HG03442 (cell line): ENCODE data around the gene HACD1.

ENCODE experiments used
- ATAC-seq: cut with Tn5 transposase; IDR thresholded peaks from one replicate; pipeline ENCODE4 v1.9.1; 2021; ENCODE audit warnings: mild to moderate bottlenecking, moderate library complexity; ENCODE audit not compliant: unreplicated experiment

HACD1 gene

DNA sequence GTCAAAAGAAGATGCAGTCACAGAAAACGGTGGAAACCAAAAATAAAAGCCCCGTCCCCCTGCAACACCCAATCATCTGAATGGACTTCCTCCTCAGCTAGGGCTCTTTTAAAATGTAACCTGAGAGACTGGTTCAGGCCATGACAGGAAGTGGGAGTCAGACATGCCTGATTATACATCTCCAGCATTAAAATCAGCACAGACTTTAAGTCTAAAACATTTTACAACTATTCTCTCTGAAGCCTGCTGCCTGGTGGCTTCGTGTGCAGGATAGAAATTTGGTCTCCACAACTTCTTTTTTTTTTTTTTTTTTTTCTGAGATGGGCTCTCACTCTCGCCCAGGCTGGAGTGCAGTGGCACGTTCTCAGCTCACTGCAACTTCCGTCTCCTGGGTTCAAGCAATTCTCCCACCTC, 30.3 kb downstream of the HACD1 start:
- peak; percentile 48 for ATAC-seq

DNA sequence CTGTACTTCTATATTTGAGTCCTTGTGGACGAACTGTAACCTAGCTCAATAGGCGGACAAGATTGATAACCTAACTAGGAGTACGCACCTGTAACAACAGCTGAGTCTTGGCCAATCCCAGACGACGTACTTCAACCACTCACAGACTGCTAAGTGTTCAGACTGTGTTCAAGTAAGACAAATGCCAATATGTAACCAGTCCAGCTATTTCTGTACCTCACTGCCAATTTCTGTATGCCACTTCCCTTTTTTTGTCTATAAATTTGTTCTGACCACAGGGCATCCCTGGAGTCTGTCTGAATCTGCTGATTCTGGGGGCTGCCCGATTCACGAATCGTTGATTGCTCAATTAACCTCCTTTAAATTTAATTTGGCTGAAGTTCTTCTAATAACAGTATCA, 32.2 kb downstream of the HACD1 start:
- ATAC-seq = peak; percentile 71

DNA sequence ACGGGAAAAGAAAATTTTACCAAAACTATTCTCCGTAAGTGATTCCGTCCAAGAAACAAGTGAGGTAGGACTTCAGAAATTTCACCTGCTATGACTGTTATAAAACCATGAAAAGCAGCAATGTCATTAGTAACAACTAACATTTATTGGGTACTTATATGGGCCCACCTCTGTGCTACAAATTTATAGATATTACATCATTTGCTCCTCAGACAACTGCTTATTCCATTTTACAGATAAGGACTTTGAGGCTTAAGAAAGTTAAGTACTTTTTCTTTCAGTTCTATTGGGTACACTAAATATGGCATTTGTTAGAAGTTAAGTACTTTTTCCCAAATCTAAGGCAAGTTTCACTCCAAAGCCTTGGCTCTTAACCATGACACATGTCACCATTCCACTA, 36.3 kb downstream of the HACD1 start:
- no peak for ATAC-seq

DNA sequence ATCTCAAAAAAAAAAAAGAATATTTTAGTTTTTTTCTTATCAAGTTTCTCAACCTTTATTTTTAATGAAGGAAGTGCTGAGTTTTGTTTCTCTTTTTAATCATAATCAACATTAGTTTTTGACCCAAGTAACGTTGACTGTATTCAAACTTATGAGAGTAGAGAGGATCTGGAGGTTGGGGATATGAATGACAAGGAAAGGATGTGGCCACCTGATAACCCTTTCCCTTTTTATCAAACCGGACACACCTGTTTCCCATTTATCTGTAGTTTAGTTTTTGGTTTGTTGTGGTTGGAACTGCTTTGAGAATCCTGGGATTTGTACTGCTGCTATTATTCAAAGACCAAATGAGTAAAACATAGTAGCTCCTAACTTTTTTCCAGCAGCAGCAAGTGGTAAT, 38.6 kb downstream of the HACD1 start:
- no peak for ATAC-seq

DNA sequence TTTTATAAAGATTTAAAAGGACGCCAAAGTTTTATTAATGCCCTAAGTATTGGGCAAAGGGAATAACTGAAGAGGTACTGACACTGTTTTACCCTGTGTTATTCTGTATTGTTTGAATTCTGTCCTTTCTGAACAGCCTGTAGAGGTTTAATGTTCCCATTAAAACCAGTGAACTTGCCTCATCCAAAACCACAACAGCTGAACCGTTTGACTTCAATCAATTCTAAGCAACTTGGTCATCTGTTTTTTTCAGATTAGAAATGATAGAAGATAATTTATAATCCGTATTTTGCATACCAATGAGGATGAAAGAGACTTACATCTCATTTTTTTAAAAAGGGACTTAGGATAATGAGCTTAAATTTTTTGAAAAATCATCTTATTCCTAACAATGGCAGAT, 40.4 kb downstream of the HACD1 start:
- ATAC-seq = no peak

DNA sequence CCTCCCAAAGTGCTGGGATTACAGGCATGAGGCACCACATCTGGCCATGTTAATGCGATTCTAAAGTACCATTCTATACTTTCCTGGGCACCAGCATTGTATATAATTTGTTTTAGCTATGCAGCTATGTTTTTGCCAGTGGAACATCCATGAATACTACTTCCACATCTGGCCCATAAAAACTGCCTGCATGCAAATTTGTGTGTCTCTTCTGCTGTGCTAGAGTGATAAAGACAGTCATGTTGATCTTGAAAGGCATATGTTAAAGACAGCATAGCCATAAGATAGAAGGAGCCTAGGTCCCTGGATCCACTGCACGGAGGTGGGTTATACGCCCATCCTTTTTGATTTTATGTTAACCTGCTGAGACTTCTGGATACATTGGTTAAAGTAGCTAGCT, 52.3 kb downstream of the HACD1 start:
- ATAC-seq = no peak

DNA sequence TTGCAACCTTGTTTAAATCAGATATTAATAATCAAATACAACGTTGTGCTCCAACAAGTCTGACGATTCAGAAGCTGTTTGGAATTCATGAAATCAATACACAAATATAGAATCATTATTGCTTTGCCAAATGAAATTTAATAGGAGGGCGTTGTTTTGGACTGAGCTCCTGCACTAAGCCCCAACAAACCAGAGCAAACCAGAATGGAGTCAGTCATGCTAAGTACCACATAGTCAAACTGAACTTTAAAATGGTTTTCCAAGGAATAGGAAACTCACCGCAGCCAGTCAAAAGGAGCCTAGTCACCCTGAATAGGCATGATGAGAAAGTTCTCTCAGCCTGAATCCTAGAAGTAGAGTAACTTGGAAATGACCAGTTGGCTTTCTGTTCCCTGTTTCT, 53.7 kb downstream of the HACD1 start:
- ATAC-seq = no peak

DNA sequence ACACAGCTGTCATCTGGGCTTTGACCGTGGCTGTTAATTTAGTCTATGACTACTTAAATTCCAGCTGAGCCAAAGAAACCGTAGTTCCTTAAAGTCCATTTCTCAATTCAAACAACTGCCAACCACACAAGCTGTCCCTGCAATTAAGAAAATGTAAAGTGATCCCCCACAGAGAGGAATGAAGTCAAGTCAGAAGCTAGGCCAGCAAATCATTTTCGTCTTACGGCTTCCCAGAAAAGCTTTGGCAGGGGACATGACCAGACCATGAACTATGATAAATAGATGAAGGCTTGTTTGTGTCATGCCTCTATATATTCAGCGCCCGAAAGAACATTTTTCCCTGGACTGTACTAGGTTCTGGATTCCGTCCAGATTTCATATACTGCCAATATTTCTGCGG, 54.6 kb downstream of the HACD1 start:
- no peak for ATAC-seq

DNA sequence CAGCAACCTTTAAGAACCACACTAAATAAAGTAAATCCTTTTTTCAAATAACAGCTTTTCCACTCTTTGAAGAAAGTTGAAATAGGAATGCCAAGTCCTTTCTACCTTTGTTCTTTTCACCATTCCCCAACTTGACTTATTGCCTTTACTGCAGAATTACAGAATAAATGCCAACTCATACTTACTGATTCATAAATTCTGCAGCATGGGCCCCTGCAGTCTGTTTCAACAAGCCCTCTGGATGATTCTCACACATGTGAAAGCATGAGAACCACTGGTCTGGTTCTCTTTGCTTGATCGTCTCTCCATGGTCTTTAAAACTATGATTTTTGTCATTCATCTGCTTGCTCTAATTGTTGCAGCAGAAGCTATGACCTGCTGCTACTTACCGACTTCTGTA, 56.1 kb downstream of the HACD1 start:
- no peak for ATAC-seq

DNA sequence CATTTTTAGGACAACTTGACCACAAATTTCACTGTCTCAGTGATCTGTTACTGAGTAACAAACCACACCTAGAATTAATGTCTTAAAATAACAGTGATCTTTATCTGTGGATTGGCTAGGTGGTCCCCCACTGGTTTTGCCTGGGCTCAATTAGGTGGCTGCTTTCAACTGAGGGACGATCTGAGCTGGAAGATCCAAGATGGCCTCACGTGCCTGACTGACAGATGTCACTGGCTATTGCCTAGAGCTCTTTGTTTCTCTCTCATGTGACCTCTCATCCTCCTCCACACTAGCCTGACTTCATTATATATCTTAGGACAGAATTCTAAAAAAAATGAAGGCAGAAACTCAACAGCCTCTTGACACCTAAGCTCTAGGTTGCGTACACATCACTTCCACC, 59.7 kb downstream of the HACD1 start:
- ATAC-seq = no peak

DNA sequence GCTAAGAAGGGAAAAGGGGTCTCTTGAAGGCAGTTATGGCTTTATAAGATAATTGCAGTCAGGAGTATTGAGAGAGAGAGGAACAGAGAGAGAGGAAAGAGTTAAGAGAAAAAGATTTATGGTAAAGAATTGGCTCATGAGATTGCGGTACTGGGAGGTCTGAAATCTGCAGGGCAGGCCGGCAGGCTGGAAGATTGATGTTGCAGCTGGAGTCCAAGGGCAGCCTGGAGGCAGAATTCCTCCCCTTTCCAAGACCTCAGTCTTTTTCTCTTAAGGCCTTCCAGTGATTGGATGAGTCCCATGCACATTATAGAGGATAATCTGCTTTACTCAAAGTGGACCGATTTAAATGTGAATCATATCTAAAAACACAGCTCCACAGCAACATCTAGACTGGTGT, 68.4 kb downstream of the HACD1 start:
- ATAC-seq = no peak

DNA sequence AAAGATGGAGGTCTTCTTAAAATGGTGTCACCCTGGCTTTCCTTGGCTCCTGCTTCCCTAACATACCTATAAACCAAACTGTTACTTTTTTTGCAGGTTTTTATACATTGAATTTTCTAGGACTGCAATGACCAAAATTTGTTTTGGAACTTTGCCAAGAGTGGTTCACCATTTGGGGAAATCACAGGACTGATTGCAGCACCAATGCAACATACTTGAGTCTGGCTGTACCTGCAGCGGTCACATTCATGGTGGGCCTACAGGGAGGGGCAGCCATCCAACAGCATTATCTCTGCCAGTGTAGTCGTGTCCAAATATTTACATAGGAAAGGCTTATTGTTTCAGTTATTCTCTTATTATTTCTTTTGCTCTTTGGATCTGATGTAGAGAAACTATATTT, 69.0 kb downstream of the HACD1 start:
- no peak for ATAC-seq

DNA sequence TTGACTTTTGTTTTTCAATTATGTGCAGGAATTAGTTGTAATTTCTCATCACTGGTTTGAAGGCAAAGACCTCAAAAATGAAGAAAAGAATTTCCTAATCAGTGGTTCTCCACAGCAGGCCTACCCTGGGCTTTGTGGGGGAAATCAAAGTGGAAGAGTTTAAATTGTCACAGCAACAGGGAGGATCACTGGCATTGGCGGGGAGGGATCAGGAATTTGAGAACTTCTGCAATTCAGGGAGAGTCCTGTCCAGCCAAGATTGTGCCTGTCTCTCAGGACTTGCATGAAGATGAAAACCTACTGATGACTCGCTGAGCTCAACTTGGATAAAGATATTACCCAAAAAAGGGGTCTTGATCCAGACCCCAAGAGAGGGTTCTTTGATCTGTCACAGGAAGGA, 70.1 kb downstream of the HACD1 start:
- ATAC-seq = no peak

DNA sequence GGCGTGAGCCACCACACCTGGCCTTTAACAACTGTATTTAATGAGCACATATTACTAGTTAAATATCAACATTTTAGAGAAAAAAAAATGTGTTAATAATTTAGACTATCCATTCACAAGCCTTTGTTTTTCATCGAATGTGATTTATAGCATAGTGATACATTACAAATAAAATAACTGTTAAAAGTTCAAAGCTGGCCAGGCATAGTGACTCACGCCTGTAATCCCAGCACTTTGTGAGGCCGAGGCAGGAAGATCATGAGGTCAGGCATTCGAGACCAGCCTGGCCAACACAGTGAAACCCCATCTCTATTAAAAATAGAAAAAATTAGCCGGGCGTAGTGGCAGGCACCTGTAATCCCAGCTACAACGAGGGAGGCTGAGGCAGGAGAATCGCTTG, 72.7 kb downstream of the HACD1 start:
- ATAC-seq = no peak
